Hepatocyte (in vitro differentiated cells): ENCODE data around the gene HPCAL1. TPM values are rescaled to one million over a fixed set of nuclear protein-coding genes. Genes with fewer than 3 reads are reported as not detected.
A peak's percentile ranks its signal among the peaks of the same experiment; 100 is the strongest.

Experiments used
- DNase-seq: peaks from one replicate; pipeline ENCODE4 v3.0.0-alpha.2; 2016; ENCODE audit warnings: low spot score
- H2AFZ ChIP-seq: fragments of 200-600 bp; sonication (generic); 2 replicates; pipeline ENCODE4 v1.6.0; 2016; ENCODE audit warnings: antibody characterized with exemption, mild to moderate bottlenecking
- H3K27ac ChIP-seq: fragments of 200-600 bp; sonication (generic); 2 replicates; pipeline ENCODE4 v1.5.1; 2016; ENCODE audit warnings: mild to moderate bottlenecking
- H3K27me3 ChIP-seq: fragments of 200-600 bp; sonication (generic); 2 replicates; pipeline ENCODE4 v1.6.1; 2016
- H3K36me3 ChIP-seq: fragments of 200-600 bp; sonication (generic); replicated peaks from 2 replicates; pipeline ENCODE4 v1.5.1; 2016; ENCODE audit warnings: low read depth; ENCODE audit not compliant: insufficient read depth
- H3K4me1 ChIP-seq: fragments of 200-600 bp; sonication (generic); 2 replicates; pipeline ENCODE4 v1.5.1; 2016; ENCODE audit warnings: mild to moderate bottlenecking, moderate library complexity; ENCODE audit not compliant: insufficient read depth
- H3K4me2 ChIP-seq: fragments of 200-600 bp; sonication (generic); 2 replicates; pipeline ENCODE4 v1.6.0; 2016
- H3K4me3 ChIP-seq: fragments of 200-600 bp; sonication (generic); 2 replicates; pipeline ENCODE4 v1.5.1; 2016; ENCODE audit warnings: mild to moderate bottlenecking
- H3K79me2 ChIP-seq: fragments of 200-600 bp; sonication (generic); 2 replicates; pipeline ENCODE4 v1.6.0; 2017; ENCODE audit warnings: mild to moderate bottlenecking
- H3K9me2 ChIP-seq: fragments of 200-600 bp; sonication (generic); replicated peaks from 2 replicates; pipeline ENCODE4 v1.6.0; 2017; ENCODE audit warnings: mild to moderate bottlenecking; ENCODE audit not compliant: insufficient read depth
- H3K9me3 ChIP-seq: fragments of 200-600 bp; sonication (generic); 2 replicates; pipeline ENCODE4 v1.5.1; 2016; ENCODE audit warnings: low read depth, mild to moderate bottlenecking
- H4K20me1 ChIP-seq: fragments of 200-600 bp; sonication (generic); 2 replicates; pipeline ENCODE4 v1.6.0; 2016; ENCODE audit warnings: mild to moderate bottlenecking; ENCODE audit not compliant: insufficient read depth, poor library complexity, severe bottlenecking
- CTCF ChIP-seq: fragments of 200-600 bp; sonication (generic); IDR thresholded peaks from 2 replicates; pipeline ENCODE4 v1.5.1; 2016; ENCODE audit warnings: antibody characterized with exemption, mild to moderate bottlenecking; ENCODE audit not compliant: poor library complexity
- EZH2 ChIP-seq: fragments of 200-600 bp; sonication (generic); IDR thresholded peaks from 2 replicates; pipeline ENCODE4 v1.6.1; 2016; ENCODE audit warnings: antibody characterized with exemption, mild to moderate bottlenecking, borderline replicate concordance
- EZH2phosphoT487 ChIP-seq: fragments of 200-600 bp; sonication (generic); IDR thresholded peaks from one replicate; pipeline ENCODE4 v1.6.1; 2018; ENCODE audit warnings: antibody characterized with exemption, mild to moderate bottlenecking, low read depth, moderate library complexity; ENCODE audit not compliant: unreplicated experiment, severe bottlenecking
- WGBS: methylation state at CpG from one replicate; pipeline ENCODE4 v1.1.6; 2016; ENCODE audit warnings: low lambda C conversion rate; ENCODE audit errors: missing lambda C conversion rate; 5-methylcytosine and 5-hydroxymethylcytosine counted together
- polyA plus RNA-seq: library from polyadenylated mRNA; unstranded; fragments of >200 nt; fragmentation: Nextera tagmentation; extraction: Ambion mirVana; gene quantifications from 2 replicates; pipeline ENCODE4 v1.2.1, GENCODE V29; 2016
- total RNA-seq: library from RNA; depleted of rRNA; stranded (reverse); fragments of >200 nt; gene quantifications from 2 replicates; pipeline ENCODE4 v1.2.3, GENCODE V29; 2014

Gene HPCAL1
- total and polyA plus RNA-seq, 2 experiments from 2014 or later: 22.5 to 39.1 TPM

GRCh38 chr2:10300997-10301940 is 1.4 kb upstream of the HPCAL1 start:
- Histone ChIP-seq H3K79me2 (peaks cover 21% of the 10 kb centered on the region), H3K4me2 (peak overlapping the region; percentile 83), H3K4me3 (no peak overlapping the region), H3K4me1 (peaks cover 26% of the 10 kb centered on the region), H3K27me3 (peaks cover 3% of the 10 kb centered on the region), H2AFZ (no peak overlapping the region), H3K9me3 (no peaks in the 10 kb centered on the region), H3K9me2 (no peaks in the 10 kb centered on the region), H4K20me1 (peaks cover 4% of the 10 kb centered on the region), H3K27ac (peak overlapping the region; percentile 88), H3K36me3 (no peaks in the 10 kb centered on the region)
- peak; percentile 46 for DNase-seq
- TF ChIP-seq EZH2 (no peak), EZH2phosphoT487 (no peak), CTCF (no peak)
- WGBS: 90% methylated on average over 22 of the region's 22 CpGs

GRCh38 chr2:10301941-10302478 is 694 bp upstream of the HPCAL1 start:
- Histone ChIP-seq H3K79me2 (peaks cover 29% of the 10 kb centered on the region), H4K20me1 (peaks cover 7% of the 10 kb centered on the region), H3K9me2 (no peaks in the 10 kb centered on the region), H3K4me3 (peak overlapping the region; percentile 92), H2AFZ (peak overlapping the region; percentile 64), H3K36me3 (no peaks in the 10 kb centered on the region), H3K4me2 (peak overlapping the region; percentile 83), H3K4me1 (peaks cover 26% of the 10 kb centered on the region), H3K9me3 (no peaks in the 10 kb centered on the region), H3K27ac (peak overlapping the region; percentile 88), H3K27me3 (peaks cover 3% of the 10 kb centered on the region)
- DNase-seq: peak; percentile 26
- TF ChIP-seq EZH2phosphoT487: no peak
- TF ChIP-seq CTCF: no peak
- 48% methylated on average over 12 of the region's 29 CpGs for WGBS

- WGBS: 3% methylated on average over 41 of the region's 48 CpGs
- no peak for DNase-seq
- Histone ChIP-seq H3K4me2 (peak overlapping the region; percentile 83), H3K79me2 (peaks cover 41% of the 10 kb centered on the region), H3K9me3 (no peaks in the 10 kb centered on the region), H3K27ac (peak overlapping the region; percentile 65), H3K27me3 (peaks cover 3% of the 10 kb centered on the region), H3K4me1 (peaks cover 26% of the 10 kb centered on the region), H3K4me3 (peak overlapping the region; percentile 92), H4K20me1 (peaks cover 7% of the 10 kb centered on the region), H3K9me2 (no peaks in the 10 kb centered on the region), H2AFZ (peak overlapping the region; percentile 36), H3K36me3 (no peaks in the 10 kb centered on the region)
- no peak for TF ChIP-seq EZH2phosphoT487
- TF ChIP-seq CTCF: no peak
- TF ChIP-seq EZH2: no peak
Observed at GRCh38 chr2:10303181-10303693, 533 bp downstream of the HPCAL1 start.
